ENCODE measurements around the gene SH3BP1. TPM values are rescaled to one million over a fixed set of nuclear protein-coding genes. Genes with fewer than 3 reads are reported as not detected.

SH3BP1 gene, protein sequence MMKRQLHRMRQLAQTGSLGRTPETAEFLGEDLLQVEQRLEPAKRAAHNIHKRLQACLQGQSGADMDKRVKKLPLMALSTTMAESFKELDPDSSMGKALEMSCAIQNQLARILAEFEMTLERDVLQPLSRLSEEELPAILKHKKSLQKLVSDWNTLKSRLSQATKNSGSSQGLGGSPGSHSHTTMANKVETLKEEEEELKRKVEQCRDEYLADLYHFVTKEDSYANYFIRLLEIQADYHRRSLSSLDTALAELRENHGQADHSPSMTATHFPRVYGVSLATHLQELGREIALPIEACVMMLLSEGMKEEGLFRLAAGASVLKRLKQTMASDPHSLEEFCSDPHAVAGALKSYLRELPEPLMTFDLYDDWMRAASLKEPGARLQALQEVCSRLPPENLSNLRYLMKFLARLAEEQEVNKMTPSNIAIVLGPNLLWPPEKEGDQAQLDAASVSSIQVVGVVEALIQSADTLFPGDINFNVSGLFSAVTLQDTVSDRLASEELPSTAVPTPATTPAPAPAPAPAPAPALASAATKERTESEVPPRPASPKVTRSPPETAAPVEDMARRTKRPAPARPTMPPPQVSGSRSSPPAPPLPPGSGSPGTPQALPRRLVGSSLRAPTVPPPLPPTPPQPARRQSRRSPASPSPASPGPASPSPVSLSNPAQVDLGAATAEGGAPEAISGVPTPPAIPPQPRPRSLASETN
- 100 to 1,000 TPM; 141 to 146 TPM for total RNA-seq

DNA sequence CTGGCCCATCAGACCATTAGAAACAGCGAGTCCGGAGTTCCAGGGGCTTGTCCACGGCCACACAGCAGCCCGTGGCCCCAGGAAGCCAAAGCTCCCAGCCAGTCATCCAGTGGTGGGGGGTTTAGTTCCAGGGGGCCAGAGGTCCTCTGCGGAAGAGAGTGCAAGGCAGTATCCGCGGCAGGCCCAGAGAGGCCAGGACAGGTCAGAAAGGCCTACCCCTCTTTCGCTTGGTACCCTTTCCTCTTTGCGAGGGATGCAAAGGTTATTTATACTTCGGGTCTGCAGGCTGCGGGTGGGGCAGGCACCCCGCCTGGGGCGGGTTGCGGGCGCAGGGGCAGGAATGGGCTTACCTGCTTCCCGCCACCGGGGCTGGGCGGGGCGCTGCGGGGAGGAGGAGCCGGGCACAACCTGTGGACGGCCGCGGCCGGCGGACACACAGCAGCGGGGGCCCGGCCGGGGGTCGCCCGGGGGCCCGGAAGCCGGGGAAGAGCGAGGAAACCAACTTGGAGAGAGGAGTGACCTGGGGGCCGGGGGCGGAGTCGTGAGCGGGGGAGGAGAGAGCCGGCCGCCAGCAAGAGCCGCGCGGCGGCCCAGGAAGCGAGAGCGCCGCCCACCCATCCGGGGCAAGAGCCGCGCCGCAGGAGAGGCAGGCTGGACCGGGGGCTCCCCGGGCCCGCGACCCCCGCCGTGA lies at the start of gene SH3BP1:
Gene SH3BP1 (plus strand): TSS at position 600 of the 691 bp plus-strand sequence. CDS start 119 bp downstream, outside the sequence.

DNA sequence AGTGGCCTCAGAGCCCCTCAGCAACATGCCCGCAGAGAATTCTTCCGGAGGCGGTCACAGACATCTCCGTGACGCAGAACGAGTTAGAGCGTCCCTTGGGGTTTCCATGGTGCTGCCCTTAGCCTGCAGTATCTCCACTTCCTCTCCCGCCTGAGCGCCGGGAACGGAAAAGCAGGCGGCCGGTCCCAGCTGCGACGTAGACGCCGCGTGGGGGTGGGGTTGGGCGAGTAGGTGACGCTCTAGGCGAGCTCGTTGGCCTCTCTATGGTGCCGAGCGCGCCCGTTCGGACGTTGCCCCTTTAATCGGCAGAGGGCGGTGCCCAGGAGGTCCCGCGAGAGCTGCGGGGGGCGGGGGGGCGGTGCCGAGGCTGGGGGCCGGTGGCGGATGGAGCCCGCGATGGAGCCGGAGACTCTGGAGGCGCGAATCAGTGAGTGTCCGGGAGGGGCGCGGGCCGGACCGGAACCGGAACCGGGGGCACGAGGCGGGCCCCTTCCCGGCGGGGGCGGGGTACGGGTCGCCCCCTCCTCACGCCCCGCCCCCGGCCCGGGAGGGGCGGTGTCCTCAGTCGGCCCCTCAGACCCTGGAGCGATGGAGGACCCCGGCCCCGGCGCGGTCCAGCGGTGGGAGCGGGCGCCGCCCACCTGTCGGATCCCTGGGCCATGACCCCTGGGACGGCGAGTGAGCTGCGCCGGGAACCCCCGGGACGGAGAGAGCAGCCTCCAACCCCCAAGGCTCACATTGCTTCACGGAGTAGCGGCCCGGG lies 30.8 kb upstream of the SH3BP1 start, which contains the start of gene GGA1:
Gene GGA1 (plus strand): TSS at position 358 of the 763 bp plus-strand sequence. CDS start 27 bp downstream, at position 385.

DNA sequence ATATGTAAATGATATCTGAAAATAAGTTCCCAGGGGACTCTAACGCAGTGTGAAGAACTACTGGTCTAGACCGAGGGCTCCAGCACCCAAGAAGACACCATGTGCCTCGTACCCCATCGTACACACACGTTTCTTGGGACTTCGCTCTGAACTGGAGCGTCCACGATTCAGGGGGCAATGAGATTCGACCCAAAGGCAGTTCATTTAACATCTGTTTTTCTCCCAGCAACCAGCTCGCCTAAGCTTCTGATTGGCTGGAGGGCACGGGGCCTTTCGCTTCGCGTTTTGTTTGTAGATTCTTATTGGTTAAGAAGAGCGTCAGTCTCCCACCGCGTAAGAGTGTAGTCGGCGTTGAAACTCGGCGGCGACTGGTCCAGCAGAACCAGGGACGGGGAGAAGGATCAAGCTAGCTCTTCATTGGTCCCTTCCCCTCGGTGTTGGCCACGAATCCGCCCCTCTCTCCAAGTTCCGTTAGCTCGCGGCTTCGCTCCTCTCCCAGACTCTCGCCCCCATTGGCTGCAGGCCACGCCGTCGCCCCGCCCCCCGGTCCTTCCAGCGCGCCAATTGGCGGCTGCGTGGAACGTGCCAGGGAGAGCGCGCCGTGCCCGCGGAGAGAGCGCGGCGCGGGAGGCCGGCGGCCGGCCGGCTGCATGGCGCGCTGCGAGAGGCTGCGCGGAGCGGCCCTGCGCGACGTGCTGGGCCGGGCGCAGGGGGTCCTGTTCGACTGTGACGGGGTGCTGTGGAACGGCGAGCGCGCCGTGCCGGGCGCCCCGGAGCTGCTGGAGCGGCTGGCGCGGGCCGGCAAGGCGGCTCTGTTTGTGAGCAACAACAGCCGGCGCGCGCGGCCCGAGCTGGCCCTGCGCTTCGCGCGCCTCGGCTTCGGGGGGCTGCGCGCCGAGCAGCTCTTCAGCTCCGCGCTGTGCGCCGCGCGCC lies 18.9 kb downstream of the SH3BP1 start, which contains the start of gene PDXP:
Gene PDXP (plus strand): TSS at position 591 of the 933 bp plus-strand sequence. CDS start 60 bp downstream, at position 651.

DNA sequence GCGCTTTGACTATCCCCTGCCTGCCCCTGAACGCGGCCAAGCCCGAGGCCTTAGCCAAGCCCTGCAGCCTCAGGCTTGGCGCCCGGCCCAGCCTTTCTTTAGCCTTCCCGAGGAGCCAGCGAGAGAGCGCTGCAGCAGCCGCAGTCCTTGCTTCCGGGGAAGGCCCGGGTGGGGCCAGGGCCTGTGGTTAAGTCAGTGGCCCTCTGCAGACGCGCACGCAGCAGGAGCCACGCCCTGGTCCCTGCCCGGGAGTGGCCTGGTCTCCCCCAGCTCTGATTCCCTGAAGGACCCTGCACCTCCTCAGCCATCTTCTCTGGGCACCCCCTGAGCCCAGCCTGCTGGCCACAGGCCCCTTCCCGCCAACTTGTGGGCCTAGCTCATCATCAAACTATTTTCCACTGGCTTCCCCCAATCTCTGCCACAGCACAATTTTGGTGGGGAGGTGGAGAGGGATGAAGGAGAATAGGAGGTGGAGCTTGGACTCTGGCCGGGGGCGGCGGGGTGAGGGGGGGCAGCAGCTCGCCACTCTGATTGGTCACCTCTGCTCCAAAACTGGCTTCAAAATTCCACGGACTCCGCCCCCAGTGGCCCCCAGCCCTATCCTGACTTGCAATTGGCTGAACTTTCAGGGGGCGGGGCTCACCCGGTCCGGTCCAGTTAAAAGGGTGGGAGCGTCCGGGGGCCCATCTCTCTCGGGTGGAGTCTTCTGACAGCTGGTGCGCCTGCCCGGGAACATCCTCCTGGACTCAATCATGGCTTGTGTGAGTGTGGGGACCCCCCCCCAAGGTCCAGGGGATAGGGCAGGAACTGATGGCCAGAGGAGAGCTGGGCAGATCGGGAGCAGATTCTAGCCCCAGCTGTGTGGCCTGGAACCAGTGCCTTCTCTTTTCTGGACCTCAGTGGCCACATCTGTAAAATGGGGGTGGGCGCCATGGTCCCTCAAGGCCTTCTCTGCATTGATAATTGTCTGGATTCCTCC lies 35.8 kb downstream of the SH3BP1 start, which contains the start of gene LGALS1:
Gene LGALS1 (plus strand): TSS at position 686 of the 979 bp plus-strand sequence. CDS start 67 bp downstream, at position 753.

DNA sequence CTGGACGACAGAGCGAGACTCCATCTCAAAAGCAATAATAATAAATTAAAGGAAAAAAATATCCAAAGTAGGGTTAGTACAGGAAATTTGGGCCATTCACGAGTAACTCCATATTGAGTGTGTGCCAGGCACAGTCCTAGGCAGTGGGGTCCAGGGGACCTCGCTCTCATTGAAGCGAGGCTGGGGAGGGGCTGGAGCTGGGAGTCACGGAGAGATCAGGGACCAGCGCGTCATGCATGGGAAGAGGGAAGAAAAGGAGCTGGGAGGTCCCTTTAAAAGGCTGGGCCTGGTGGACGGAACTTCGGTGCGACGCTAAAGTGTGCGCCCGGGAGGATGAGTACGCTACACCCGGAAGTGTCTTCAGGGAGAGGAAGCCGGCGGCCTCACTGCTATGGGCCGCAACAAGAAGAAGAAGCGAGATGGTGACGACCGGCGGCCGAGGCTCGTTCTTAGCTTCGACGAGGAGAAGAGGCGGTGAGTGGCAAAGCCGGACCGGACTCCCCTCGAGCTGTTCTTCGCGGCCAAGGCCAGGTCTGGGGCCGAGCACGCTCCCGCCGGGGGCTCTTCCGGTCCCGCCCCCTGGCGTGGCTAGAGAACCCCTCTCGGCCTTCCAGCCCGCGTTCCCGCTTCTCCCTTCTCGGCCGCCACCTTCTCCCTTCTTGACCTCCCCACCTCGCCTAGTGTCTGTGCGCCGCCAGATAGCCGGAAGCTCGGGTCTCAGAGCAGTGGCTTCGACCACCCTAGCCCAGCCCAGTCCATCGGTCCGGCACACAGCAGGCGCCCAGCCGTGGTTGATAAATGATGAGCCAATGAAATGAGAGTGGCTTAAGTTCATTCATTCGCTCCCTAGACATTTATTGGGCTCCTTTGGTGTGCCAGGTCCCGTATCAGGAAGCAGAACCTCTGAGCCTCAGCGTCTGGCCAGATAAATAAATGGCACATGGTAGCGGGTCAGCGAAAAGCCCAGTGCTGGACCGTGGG lies 46.8 kb downstream of the SH3BP1 start, which contains the start of gene NOL12:
Gene NOL12 (plus strand): TSS at position 342 of the 981 bp plus-strand sequence. CDS start 50 bp downstream, at position 392.

DNA sequence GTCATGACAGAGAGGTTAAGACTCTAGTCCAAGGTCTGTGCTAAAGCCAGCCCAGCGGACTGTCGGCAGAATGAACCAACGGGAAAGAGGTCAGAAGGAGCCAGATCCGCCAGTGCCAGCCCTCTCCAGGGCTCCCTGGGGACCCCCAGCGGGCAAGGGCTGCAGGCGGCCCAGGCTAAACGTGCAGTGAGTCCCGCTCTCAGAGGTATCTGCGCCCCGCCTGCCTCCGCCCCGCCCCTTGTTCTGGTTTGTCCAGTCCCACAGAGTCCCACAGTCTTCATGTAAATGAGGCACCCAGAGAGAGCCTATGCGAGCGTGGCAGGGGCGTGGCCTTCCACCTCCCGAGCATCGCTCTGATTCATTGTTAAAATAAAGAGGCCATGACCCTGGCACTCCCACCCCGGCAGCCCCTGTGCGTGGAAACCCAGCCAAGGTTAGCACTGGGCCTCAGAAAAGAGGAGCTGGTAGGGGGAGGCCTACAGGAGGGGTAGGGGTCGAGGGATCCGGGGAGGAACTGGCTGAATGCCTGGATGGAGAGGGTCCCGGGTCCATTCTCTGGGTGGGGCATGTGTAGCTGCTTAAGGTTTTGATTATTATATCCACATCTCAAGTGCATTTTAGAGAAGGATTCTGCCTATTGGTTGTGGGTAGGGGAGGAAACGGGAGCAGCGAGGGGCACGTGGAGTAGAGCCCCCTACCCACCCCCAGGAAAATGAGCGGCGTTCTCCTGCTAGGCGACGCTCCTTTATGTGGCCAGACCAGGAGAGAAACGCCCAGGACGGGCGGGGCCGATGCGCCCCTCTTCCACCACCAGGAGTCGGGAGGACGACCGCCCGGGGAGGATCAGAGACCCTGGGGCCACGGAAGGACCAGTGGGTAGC lies 57.4 kb downstream of the SH3BP1 start, which contains the start of gene TRIOBP:
Gene TRIOBP (plus strand): TSS at position 392 of the 881 bp plus-strand sequence. CDS start 4,318 bp downstream, outside the sequence.

Other genes with a start within 250 kb of the SH3BP1 start
- gene ELFN2, start 212.2 kb upstream of the SH3BP1 start, total RNA-seq: under 1 TPM; 0.28 to 0.53 TPM
- 100 to 1,000 TPM; 213 to 218 TPM for gene MFNG, start 153.3 kb upstream of the SH3BP1 start, total RNA-seq
- gene CARD10, start 120.3 kb upstream of the SH3BP1 start, total RNA-seq: not detected
- gene CDC42EP1, start 79.2 kb upstream of the SH3BP1 start, total RNA-seq: under 1 TPM in 1 of 2 experiments, not detected in 1; 0.22 TPM
- not detected for gene LGALS2, start 59.6 kb upstream of the SH3BP1 start, total RNA-seq
- 10 to 100 TPM; 59.8 to 61.1 TPM for gene GGA1, start 30.8 kb upstream of the SH3BP1 start, total RNA-seq
- 10 to 100 TPM; 19.3 to 20.4 TPM for gene PDXP, start 19.1 kb downstream of the SH3BP1 start, total RNA-seq
- 100 to 1,000 TPM; 723 to 732 TPM for gene LGALS1, start 36.0 kb downstream of the SH3BP1 start, total RNA-seq
- 10 to 100 TPM; 40.8 to 44.2 TPM for gene NOL12, start 46.7 kb downstream of the SH3BP1 start, total RNA-seq
- gene TRIOBP, start 57.4 kb downstream of the SH3BP1 start, total RNA-seq: 10 to 100 TPM; 38.4 to 39.6 TPM
- 10 to 100 TPM; 12.3 to 13.0 TPM for gene GCAT, start 168.3 kb downstream of the SH3BP1 start, total RNA-seq
- not detected for gene GALR3, start 183.7 kb downstream of the SH3BP1 start, total RNA-seq
- 10 to 100 TPM; 19.3 to 19.5 TPM for gene ANKRD54, start 204.7 kb downstream of the SH3BP1 start, total RNA-seq
- 100 to 1,000 TPM; 740 to 742 TPM for gene EIF3L, start 209.8 kb downstream of the SH3BP1 start, total RNA-seq

All from activated naive CD4-positive, alpha-beta T cell treated with anti-CD3 and anti-CD28 coated beads, Interleukin-2, amount 10 ng/mL, durations not matched to agents 5 hours and 36 hours (primary cell).